PC-3 (cell line): ENCODE results near the gene ADGRG1.
"Not testable (repeated sequence)": the region's sequence is repeated elsewhere in the genome, so short reads cannot be mapped to it uniquely, and the experiment has no call there.

ENCODE experiments used
- EZH2 ChIP-seq: fragments of 300-600 bp; sonication (generic); IDR thresholded peaks from one replicate; pipeline ENCODE4 v1.6.1; 2017; ENCODE audit warnings: antibody characterized with exemption, mild to moderate bottlenecking, low read length; ENCODE audit not compliant: unreplicated experiment
- TF ChIP-seq, protein P1 (sequence below): fragments of 300-600 bp; sonication (generic); conservative IDR thresholded peaks from 2 replicates; pipeline ENCODE4 v1.5.1; 2017; ENCODE audit warnings: antibody characterized with exemption, low read depth, mild to moderate bottlenecking, low read length

DNA sequence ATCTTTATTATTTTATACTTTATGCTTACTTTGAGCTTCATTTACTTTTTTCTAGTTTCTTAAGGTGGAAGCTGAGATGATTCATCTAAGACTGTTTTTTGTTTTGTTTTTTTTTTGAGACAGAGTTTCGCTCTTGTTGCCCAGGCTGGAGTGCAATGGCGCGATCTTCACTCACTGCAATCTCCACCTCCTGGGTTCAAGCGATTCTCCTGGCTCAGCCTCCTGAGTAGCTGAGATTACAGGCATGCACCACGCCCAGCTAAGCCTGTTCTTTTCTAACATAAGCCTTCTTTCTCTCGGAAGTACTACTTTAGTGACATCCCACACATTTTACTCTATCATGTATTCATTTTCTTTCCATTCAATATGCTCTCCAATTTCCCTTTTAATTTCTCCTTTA lies 84.1 kb downstream of the ADGRG1 start:
- TF ChIP-seq, protein P1, sequence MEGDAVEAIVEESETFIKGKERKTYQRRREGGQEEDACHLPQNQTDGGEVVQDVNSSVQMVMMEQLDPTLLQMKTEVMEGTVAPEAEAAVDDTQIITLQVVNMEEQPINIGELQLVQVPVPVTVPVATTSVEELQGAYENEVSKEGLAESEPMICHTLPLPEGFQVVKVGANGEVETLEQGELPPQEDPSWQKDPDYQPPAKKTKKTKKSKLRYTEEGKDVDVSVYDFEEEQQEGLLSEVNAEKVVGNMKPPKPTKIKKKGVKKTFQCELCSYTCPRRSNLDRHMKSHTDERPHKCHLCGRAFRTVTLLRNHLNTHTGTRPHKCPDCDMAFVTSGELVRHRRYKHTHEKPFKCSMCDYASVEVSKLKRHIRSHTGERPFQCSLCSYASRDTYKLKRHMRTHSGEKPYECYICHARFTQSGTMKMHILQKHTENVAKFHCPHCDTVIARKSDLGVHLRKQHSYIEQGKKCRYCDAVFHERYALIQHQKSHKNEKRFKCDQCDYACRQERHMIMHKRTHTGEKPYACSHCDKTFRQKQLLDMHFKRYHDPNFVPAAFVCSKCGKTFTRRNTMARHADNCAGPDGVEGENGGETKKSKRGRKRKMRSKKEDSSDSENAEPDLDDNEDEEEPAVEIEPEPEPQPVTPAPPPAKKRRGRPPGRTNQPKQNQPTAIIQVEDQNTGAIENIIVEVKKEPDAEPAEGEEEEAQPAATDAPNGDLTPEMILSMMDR = not testable (repeated sequence)
- not testable (repeated sequence) for TF ChIP-seq EZH2
